ENCODE measurements around the gene DNAH14. TPM values are rescaled to one million over a fixed set of nuclear protein-coding genes. Genes with fewer than 3 reads are reported as not detected.

Gene DNAH14
- total and polyA plus RNA-seq, 2 of the 13 experiments (the other 11 are each of a cell fraction or from before 2014, with no cell fraction given) = 4.5 to 27.5 TPM

DNA sequence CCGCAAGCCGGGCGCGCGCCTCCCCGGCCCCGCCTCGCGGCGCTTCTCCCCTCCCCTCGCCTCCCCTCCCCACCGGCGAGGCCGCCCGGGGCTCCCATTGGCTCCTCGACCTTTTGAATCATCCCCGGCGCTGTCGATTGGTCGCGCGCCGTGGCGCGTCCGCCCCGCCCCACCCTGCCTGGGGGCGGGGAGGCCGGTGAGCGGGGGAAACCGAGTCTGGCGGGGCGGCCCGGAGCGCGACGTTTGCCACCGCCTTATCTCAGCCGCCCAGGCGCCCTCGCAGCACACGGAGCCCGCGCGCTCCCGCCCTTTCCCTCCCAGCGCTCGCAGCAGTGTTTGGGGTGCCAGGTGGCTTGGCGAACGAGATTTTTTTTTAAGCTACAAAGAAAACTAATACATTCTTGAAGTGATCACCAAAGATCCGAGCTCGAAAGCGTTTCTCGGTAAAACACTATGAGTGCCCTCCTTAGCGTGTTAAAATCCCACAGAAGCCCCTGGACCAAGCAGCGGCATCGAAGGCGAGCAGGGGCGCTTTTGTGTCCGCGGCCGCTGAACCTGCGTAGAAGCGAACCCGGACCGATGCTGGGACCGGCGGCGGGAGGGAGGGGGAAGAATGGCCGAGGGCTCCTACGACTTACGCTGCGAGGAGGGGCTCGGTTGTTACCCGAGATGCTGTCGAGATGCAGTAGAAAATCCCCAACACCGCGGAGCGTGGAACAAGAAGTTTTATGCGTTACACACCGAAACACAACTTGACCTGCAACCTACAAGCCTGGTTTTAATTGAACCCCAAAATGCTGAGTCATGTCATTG lies 498.8 kb downstream of the DNAH14 start (continued):
- TF ChIP-seq, protein P1, sequence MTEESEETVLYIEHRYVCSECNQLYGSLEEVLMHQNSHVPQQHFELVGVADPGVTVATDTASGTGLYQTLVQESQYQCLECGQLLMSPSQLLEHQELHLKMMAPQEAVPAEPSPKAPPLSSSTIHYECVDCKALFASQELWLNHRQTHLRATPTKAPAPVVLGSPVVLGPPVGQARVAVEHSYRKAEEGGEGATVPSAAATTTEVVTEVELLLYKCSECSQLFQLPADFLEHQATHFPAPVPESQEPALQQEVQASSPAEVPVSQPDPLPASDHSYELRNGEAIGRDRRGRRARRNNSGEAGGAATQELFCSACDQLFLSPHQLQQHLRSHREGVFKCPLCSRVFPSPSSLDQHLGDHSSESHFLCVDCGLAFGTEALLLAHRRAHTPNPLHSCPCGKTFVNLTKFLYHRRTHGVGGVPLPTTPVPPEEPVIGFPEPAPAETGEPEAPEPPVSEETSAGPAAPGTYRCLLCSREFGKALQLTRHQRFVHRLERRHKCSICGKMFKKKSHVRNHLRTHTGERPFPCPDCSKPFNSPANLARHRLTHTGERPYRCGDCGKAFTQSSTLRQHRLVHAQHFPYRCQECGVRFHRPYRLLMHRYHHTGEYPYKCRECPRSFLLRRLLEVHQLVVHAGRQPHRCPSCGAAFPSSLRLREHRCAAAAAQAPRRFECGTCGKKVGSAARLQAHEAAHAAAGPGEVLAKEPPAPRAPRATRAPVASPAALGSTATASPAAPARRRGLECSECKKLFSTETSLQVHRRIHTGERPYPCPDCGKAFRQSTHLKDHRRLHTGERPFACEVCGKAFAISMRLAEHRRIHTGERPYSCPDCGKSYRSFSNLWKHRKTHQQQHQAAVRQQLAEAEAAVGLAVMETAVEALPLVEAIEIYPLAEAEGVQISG (CRISPR knock-in tag; IDR thresholded peaks at IDR 0.05) = peak; percentile 41; the same call in 1 of the 2 replicates
- TF ChIP-seq HHEX (CRISPR knock-in tag; IDR thresholded peaks at IDR 0.05) (no peak), ZNF570 (CRISPR knock-in tag; IDR thresholded peaks at IDR 0.05; ENCODE audit: borderline replicate concordance) (no peak), IRF2 (CRISPR knock-in tag; IDR thresholded peaks at IDR 0.05) (no peak), KLF13 (CRISPR knock-in tag; IDR thresholded peaks at IDR 0.05) (peak; percentile 53; the same call in 1 of the 2 replicates), BCL6 (CRISPR knock-in tag; IDR thresholded peaks at IDR 0.05) (peak; percentile 7; the same call in 1 of the 2 replicates), ZSCAN29 (CRISPR knock-in tag; conservative IDR thresholded peaks at IDR 0.05) (no peak), ATAD3A (CRISPR knock-in tag; IDR thresholded peaks at IDR 0.05) (no peak), ZNF678 (CRISPR knock-in tag; IDR thresholded peaks at IDR 0.05) (no peak), KDM5B (CRISPR knock-in tag; IDR thresholded peaks at IDR 0.05; ENCODE audit: borderline replicate concordance) (peak; percentile 57; the same call in 1 of the 2 replicates), ISL2 (CRISPR knock-in tag; IDR thresholded peaks at IDR 0.05) (0 out of 2 replicates have a peak, but pooled peaks have one; percentile 48), ZNF878 (CRISPR knock-in tag; IDR thresholded peaks at IDR 0.05) (no peak), ZNF782 (CRISPR knock-in tag; IDR thresholded peaks at IDR 0.05; ENCODE audit: borderline replicate concordance) (no peak), NR2F6 (IDR thresholded peaks at IDR 0.05) (no peak), NR2F6 (CRISPR knock-in tag; IDR thresholded peaks at IDR 0.05) (no peak)
- TF ChIP-seq, protein P2, sequence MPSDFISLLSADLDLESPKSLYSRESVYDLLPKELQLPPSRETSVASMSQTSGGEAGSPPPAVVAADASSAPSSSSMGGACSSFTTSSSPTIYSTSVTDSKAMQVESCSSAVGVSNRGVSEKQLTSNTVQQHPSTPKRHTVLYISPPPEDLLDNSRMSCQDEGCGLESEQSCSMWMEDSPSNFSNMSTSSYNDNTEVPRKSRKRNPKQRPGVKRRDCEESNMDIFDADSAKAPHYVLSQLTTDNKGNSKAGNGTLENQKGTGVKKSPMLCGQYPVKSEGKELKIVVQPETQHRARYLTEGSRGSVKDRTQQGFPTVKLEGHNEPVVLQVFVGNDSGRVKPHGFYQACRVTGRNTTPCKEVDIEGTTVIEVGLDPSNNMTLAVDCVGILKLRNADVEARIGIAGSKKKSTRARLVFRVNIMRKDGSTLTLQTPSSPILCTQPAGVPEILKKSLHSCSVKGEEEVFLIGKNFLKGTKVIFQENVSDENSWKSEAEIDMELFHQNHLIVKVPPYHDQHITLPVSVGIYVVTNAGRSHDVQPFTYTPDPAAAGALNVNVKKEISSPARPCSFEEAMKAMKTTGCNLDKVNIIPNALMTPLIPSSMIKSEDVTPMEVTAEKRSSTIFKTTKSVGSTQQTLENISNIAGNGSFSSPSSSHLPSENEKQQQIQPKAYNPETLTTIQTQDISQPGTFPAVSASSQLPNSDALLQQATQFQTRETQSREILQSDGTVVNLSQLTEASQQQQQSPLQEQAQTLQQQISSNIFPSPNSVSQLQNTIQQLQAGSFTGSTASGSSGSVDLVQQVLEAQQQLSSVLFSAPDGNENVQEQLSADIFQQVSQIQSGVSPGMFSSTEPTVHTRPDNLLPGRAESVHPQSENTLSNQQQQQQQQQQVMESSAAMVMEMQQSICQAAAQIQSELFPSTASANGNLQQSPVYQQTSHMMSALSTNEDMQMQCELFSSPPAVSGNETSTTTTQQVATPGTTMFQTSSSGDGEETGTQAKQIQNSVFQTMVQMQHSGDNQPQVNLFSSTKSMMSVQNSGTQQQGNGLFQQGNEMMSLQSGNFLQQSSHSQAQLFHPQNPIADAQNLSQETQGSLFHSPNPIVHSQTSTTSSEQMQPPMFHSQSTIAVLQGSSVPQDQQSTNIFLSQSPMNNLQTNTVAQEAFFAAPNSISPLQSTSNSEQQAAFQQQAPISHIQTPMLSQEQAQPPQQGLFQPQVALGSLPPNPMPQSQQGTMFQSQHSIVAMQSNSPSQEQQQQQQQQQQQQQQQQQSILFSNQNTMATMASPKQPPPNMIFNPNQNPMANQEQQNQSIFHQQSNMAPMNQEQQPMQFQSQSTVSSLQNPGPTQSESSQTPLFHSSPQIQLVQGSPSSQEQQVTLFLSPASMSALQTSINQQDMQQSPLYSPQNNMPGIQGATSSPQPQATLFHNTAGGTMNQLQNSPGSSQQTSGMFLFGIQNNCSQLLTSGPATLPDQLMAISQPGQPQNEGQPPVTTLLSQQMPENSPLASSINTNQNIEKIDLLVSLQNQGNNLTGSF (CRISPR knock-in tag; IDR thresholded peaks at IDR 0.05) = no peak
- TF ChIP-seq, protein P3, sequence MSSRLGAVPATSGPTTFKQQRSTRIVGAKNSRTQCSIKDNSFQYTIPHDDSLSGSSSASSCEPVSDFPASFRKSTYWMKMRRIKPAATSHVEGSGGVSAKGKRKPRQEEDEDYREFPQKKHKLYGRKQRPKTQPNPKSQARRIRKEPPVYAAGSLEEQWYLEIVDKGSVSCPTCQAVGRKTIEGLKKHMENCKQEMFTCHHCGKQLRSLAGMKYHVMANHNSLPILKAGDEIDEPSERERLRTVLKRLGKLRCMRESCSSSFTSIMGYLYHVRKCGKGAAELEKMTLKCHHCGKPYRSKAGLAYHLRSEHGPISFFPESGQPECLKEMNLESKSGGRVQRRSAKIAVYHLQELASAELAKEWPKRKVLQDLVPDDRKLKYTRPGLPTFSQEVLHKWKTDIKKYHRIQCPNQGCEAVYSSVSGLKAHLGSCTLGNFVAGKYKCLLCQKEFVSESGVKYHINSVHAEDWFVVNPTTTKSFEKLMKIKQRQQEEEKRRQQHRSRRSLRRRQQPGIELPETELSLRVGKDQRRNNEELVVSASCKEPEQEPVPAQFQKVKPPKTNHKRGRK (CRISPR knock-in tag; IDR thresholded peaks at IDR 0.05) = no peak
- TF ChIP-seq, protein P4, sequence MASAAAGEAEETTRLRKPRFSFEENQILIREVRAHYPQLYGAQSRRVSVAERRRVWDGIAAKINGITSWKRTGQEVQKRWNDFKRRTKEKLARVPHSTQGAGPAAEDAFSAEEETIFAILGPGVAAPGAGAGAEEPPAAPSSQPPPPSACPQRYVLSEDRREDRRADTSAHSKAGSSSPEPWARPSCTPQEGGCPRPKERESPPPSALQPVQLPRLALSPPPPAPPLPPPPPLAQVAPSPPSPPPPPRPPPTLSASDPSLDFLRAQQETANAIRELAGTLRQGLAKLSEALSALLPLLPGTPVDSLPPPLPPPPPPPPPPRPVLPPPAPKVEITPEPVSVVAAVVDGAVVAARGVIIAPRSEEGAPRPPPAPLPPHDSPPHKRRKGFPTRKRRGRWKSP (CRISPR knock-in tag; IDR thresholded peaks at IDR 0.05) = peak; percentile 75; the same call in 1 of the 2 replicates
